ENCODE data around the gene PSEN2. TPM values are rescaled to one million over a fixed set of nuclear protein-coding genes. Genes with fewer than 3 reads are reported as not detected.
"Not testable (repeated sequence)": the region's sequence is repeated elsewhere in the genome, so short reads cannot be mapped to it uniquely, and the experiment has no call there.

The PSEN2 gene
- total RNA-seq (2014; rRNA removed; shearing (Covaris generic)), result 20.0 and 24.1 TPM in 2 replicates
- polyA plus RNA-seq (2014; cell fraction: nucleus; rRNA removed), result 30.8 and 34.3 TPM in 2 replicates

DNA sequence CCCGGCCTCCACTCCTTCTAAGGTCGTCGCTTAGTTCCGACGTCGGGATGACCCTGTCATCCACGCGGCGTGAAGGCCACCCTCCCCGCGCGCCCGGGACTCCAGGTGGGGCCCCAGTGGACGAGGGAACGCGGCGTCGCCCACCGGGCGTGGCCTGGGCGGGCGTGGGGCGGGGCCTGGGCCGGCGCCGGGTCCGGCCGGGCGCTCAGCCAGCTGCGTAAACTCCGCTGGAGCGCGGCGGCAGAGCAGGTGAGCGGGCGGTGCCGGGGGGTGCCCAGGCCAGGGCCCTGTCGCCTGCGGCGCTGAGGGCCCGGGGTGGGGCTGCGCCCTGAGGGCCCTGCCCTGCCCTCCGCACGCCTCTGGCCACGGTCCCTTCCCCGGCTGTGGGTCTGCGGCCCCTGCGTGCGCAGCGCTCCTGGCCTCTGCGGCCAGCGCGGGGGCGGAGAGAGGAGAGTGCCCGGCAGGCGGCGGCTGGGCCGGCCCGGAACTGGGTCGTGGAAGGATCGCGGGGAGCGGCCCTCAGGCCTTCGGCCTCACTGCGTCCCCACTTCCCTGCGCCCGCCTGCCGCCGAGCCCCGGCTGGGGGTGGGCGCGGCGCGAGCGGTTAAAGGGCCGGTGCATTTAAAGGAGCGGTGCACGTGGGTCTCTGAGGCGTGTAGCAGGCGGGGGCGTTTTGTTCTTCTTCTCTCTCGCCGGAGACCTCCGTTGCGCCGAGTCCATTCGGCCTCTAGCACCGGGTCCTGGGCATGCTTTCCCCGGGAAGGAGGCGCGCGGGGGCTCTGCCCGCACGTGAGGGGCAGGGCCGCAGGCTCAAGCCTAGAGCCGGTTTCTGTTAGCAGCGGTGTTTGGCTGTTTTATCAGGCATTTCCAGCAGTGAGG, at the start of gene PSEN2:
Gene PSEN2 (plus strand): TSS at position 216 of the 879 bp plus-strand sequence. CDS start 11,292 bp downstream, outside the sequence.
- peak; percentile 55 for DNase-seq (ENCODE audit: extremely low read depth, low read depth)

GRCh38 chr1:226820941-226821718, 49.3 kb upstream of the PSEN2 start:
- DNase-seq (ENCODE audit: extremely low read depth, low read depth), result no peak

DNA sequence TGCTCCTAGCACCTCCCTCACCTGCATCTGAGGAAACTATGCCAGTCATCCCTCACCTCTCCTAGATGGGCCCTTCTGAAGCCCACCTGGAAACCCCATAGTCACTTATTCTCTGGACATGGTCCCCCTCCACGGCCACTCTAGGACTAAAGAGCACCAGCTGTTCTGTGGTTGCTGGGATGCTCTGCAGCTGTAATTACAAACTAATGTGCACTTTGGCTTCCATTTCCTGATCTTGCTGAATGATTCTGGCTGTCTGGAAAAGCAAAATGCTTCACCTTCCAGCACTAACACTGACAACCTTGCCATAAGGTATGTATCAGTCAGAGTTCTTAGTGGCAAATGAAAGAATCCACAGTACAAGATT, 48.7 kb upstream of the PSEN2 start:
- no peak for DNase-seq (ENCODE audit: extremely low read depth, low read depth)

GRCh38 chr1:226823643-226824042, 46.8 kb upstream of the PSEN2 start:
- no peak for DNase-seq (ENCODE audit: extremely low read depth, low read depth)

DNA sequence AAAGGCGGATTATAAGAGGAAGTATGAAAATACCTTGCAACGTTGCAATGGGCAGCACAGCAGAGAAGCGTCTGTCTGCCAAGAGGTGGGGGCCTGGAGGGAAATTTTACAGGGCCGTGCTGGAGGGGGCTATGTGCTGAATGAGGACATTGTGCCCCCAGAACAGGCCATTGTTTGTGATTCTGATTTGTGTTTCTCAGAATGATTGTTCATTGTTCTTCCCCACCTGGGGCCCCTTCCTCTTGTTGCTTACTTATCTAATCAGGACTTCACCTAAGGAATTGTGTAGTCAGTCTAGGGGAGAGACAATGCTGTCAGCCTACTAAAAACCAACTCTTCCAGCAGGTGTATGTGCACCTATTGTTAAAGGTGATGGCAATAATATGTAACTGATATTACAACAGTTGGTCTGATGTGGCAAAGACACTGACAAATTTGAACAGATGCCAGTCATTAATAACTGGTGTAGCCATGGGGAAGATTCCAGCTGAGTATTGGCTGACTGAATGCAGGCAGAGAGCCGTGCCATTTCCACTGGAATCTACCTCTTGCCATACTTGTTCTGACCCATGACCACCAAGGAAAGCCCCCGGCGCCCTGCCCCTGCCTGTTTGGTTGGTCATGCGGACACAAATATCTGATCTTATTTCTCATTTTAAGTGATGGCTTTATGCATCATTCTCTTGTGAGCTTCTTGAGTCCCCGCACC, 45.2 kb upstream of the PSEN2 start:
- DNase-seq (ENCODE audit: extremely low read depth, low read depth), result no peak

- no peak for DNase-seq (ENCODE audit: extremely low read depth, low read depth)
These were observed 44.7 kb upstream of the PSEN2 start for GRCh38 chr1:226825746-226826100.

- no peak for DNase-seq (ENCODE audit: extremely low read depth, low read depth)
These were observed 43.7 kb upstream of the PSEN2 start for GRCh38 chr1:226826479-226827261.

DNA sequence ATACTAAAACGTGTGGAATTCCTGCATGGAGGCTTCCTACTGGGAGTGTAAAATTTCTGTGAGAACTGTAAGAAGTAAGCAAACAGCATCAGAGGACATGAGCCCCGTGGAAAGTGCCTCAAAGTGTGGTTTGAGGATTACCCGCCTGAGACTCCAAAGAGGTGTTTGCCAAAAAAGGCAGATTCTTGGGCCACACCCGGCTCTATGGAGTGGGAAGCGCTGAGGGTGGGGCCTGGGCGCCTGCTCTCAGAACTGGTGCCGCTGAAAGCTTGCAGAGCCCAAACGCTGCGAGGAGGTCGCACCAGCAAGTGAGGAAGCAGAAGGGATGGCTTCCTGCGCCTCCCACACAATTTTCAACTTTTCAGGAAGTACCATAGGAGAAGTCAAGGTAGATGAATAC, 43.0 kb upstream of the PSEN2 start:
- DNase-seq (ENCODE audit: extremely low read depth, low read depth), result no peak

- DNase-seq (ENCODE audit: extremely low read depth, low read depth), result peak; percentile 97
These were observed 42.4 kb upstream of the PSEN2 start for GRCh38 chr1:226827968-226828513.

GRCh38 chr1:226829105-226829504, 41.3 kb upstream of the PSEN2 start:
- DNase-seq (ENCODE audit: extremely low read depth, low read depth), result no peak

DNA sequence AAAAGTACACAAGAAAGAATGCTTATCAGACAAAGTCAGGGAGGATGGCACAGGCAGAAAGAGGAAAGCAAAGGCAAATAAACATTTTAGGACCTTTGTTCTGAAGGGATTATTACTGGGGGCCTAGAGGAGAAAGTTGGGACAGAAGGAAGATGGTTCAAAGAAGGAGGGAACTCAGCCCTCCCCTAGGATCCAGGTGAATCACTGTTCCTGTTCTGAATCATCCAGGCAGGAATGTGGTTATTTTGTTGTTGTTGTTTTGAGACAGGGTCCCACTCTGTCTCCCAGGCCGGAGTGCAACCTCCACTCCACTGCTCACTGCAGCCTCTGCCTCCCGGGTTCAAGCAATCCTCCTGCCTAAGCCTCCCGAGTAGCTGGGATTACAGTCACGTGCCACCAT, 38.5 kb upstream of the PSEN2 start:
- DNase-seq (ENCODE audit: extremely low read depth, low read depth), result no peak

- DNase-seq (ENCODE audit: extremely low read depth, low read depth), result no peak
These were observed 37.8 kb upstream of the PSEN2 start for GRCh38 chr1:226832613-226833012.

DNA sequence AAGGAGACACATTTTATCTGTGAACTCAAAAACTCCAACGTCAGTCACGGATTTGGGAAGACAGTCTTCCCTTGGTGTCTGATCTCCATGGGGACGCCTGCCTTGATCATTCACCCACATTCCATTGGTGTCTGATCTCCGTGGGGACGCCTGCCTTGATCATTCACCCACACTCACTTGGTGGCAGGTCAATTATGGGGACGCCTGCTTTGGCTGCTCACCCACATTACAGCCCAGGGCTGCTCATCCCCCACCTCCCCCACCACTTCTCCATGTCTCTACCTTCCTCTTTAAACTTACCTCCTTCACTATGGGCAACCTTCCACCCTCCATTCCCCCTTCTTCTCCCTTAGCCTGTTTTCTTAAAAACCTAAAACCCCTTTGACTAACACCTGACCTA, 36.2 kb upstream of the PSEN2 start:
- DNase-seq (ENCODE audit: extremely low read depth, low read depth), result not testable (repeated sequence)

DNA sequence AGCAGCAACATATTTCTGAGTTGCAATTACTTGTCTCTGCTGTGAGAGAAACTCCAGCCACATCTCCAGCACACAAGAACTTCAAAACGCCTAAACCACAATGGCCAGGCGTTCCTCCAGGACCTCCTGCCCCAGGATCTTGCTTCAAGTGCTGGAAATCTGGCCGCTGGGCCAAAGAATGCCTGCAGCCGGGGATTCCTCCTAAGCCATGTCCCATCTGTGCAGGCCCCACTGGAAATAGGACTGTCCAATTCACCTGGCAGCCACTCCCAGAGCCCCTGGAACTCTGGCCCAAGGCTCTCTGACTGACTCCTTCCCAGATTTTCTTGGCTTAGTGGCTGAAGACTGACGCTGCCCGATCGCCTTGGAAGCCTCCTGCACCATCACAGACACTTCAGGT, 35.0 kb upstream of the PSEN2 start:
- DNase-seq (ENCODE audit: extremely low read depth, low read depth), result not testable (repeated sequence)

DNA sequence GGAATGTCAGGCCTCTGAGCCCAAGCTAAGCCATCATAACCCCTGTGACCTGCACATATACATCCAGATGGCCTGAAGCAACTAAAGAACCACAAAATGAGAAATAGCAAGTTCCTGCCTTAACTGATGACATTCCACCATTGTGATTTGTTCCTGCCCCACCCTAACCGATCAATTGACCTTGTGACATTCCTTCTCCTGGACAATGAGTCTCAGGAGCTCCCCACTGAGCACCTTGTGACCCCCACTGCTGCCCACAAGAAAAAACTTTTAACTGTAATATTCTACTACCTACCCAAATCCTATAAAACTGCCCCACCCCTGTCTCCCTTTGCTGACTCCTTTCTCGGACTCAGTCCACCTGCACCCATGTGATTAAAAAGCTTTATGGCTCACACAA, 32.5 kb upstream of the PSEN2 start:
- DNase-seq (ENCODE audit: extremely low read depth, low read depth), result not testable (repeated sequence)

DNA sequence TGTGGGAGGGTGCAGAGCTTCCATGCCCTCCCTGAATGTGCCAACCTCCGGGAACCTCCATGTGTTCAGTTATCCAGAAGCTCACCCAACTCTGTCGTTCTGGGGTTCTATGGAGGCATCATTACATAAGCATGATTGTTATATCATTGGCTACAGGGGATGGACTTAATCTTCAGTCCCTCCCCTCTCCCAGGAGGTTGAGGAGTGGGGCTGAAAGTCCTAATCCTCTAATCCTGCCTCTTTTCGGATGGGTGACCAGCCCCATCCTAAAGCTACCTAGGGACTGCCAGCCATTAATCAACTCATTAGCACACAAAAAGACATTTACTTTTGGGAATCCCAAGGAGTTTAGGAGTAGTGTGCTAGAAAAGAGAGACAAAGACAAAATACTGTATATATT, 32.0 kb upstream of the PSEN2 start:
- DNase-seq (ENCODE audit: extremely low read depth, low read depth), result no peak

GRCh38 chr1:226845624-226846023, 24.8 kb upstream of the PSEN2 start:
- no peak for DNase-seq (ENCODE audit: extremely low read depth, low read depth)

GRCh38 chr1:226846786-226847185, 23.6 kb upstream of the PSEN2 start:
- DNase-seq (ENCODE audit: extremely low read depth, low read depth), result no peak

GRCh38 chr1:226854548-226854947, 15.9 kb upstream of the PSEN2 start:
- not testable (repeated sequence) for DNase-seq (ENCODE audit: extremely low read depth, low read depth)

DNA sequence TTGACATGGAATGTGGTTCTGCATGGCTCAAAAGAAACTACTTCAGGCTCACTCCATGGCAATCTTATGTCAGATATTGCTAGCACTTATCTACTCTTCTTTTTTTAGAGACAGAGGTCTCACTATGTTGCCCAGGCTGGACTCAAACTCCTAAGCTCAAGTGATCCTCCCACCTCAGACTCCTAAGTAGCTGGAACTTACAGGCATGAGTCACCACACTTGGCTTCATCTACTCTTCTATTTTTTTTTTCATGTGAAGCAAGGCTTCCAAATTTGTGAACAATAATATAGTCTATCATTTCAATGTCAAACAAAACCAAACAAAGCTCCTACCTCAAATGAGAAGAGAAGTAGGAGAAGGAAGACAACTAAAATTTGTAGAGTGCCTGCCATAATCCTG, 7.5 kb upstream of the PSEN2 start:
- no peak for DNase-seq (ENCODE audit: extremely low read depth, low read depth)

All from NCI-H460 (cell line).